Neural progenitor cell (in vitro differentiated cells): ENCODE results near the gene APOB.

Experiments used
- EZH2 ChIP-seq: fragments of 200-600 bp; sonication (generic); IDR thresholded peaks from 2 replicates; pipeline ENCODE4 v1.6.1; 2017; ENCODE audit warnings: antibody characterized with exemption, mild to moderate bottlenecking, moderate library complexity
- EZH2phosphoT487 ChIP-seq: fragments of 200-600 bp; sonication (generic); IDR thresholded peaks from 2 replicates; pipeline ENCODE4 v1.6.1; 2017; ENCODE audit warnings: antibody characterized with exemption

DNA sequence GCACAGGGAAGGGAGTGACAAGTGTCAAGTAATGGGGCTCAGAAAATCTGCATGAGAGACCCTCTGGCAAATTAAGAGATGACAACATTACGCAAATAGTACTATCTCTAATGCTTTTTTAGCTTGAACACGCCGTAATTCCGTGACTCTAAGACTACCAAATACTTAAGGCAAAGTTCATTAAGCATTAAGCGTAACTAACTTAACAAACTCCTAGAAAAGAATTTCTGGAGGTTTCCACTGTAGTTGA is 1.2 kb downstream of the APOB start:
- TF ChIP-seq EZH2phosphoT487 (no peak), EZH2 (no peak)
